Skeletal muscle tissue (tissue), 4 donors: Measurements from ENCODE around the gene CASS4. TPM values are rescaled to one million over a fixed set of nuclear protein-coding genes. Genes with fewer than 3 reads are reported as not detected.

Experiments used
- H3K27ac ChIP-seq: one replicate; pipeline ENCODE4 v1.7.0; 2013; ENCODE audit warnings: mild to moderate bottlenecking, low read depth, low read length, inconsistent platforms
- H3K27me3 ChIP-seq, 3 donors: one replicate each; pipeline ENCODE4 v1.7.0; 2013; ENCODE audit warnings: low read length in 3 of 3; ENCODE audit not compliant: control insufficient read depth in 3 of 3, insufficient read depth in 3 of 3
- H3K36me3 ChIP-seq, 3 donors: one replicate each; pipeline ENCODE4 v1.7.0; 2013; ENCODE audit warnings: low read length in 3 of 3; ENCODE audit not compliant: control insufficient read depth in 3 of 3, insufficient read depth in 3 of 3
- H3K4me1 ChIP-seq, 3 donors: one replicate each; pipeline ENCODE4 v1.7.0; 2013; ENCODE audit warnings: low read length in 3 of 3, mild to moderate bottlenecking in 3 of 3; ENCODE audit not compliant: control insufficient read depth in 3 of 3, insufficient read depth in 3 of 3
- H3K4me3 ChIP-seq, 3 donors: one replicate each; pipeline ENCODE4 v1.7.0; 2013; ENCODE audit warnings: low read length in 3 of 3
- H3K9ac ChIP-seq, 3 donors: one replicate each; pipeline ENCODE4 v1.7.0; 2013; ENCODE audit warnings: low read length in 3 of 3, mild to moderate bottlenecking in 3 of 3, moderate library complexity in 2 of 3, low read depth in 1 of 3
- H3K9me3 ChIP-seq, 3 donors: one replicate each; pipeline ENCODE4 v1.7.0; 2013; ENCODE audit warnings: low read length in 3 of 3; ENCODE audit not compliant: control insufficient read depth in 3 of 3
- total RNA-seq: library from RNA; depleted of rRNA; stranded (reverse); fragments of >200 nt; gene quantifications from one replicate; pipeline ENCODE4 v1.2.3, GENCODE V29; 2014
- donor health status: Osteomylitis.

CASS4 gene
- total RNA-seq, 1 donor from 2014 or later, result 3.7 TPM

- no peak overlapping the region for H3K9ac ChIP-seq
- no peaks in the 10 kb centered on the region for H3K9me3 ChIP-seq
- H3K4me1 ChIP-seq, result no peaks in the 10 kb centered on the region
- no peaks in the 10 kb centered on the region for H3K27me3 ChIP-seq
- H3K27ac ChIP-seq, result no peak overlapping the region
- H3K4me3 ChIP-seq, result no peak overlapping the region
- H3K36me3 ChIP-seq, result no peaks in the 10 kb centered on the region
These were observed 39.2 kb downstream of the CASS4 start for GRCh38 chr20:56451056-56451765.

- Histone ChIP-seq H3K9me3 (no peaks in the 10 kb centered on the region), H3K9ac (no peak overlapping the region), H3K27me3 (no peaks in the 10 kb centered on the region), H3K27ac (no peak overlapping the region), H3K4me1 (no peaks in the 10 kb centered on the region), H3K4me3 (no peak overlapping the region), H3K36me3 (no peaks in the 10 kb centered on the region)
These were observed 41.3 kb downstream of the CASS4 start for GRCh38 chr20:56453352-56453751.

- Histone ChIP-seq H3K9ac (no peak overlapping the region), H3K27me3 (no peaks in the 10 kb centered on the region), H3K27ac (no peak overlapping the region), H3K36me3 (no peaks in the 10 kb centered on the region), H3K4me3 (no peak overlapping the region), H3K9me3 (no peaks in the 10 kb centered on the region), H3K4me1 (no peaks in the 10 kb centered on the region)
These were observed 42.7 kb downstream of the CASS4 start for GRCh38 chr20:56454754-56455153.

GRCh38 chr20:56458206-56458821, 46.3 kb downstream of the CASS4 start:
- H3K9me3 ChIP-seq, result no peaks in the 10 kb centered on the region
- no peak overlapping the region for H3K4me3 ChIP-seq
- no peak overlapping the region for H3K9ac ChIP-seq
- H3K36me3 ChIP-seq, result no peaks in the 10 kb centered on the region
- no peaks in the 10 kb centered on the region for H3K27me3 ChIP-seq
- no peaks in the 10 kb centered on the region for H3K4me1 ChIP-seq
- no peak overlapping the region for H3K27ac ChIP-seq

- H3K27me3 ChIP-seq, result no peaks in the 10 kb centered on the region
- H3K4me1 ChIP-seq, result no peaks in the 10 kb centered on the region
- no peaks in the 10 kb centered on the region for H3K36me3 ChIP-seq
- no peak overlapping the region for H3K27ac ChIP-seq
- H3K9me3 ChIP-seq, result no peaks in the 10 kb centered on the region
- H3K9ac ChIP-seq, result no peak overlapping the region
- no peak overlapping the region for H3K4me3 ChIP-seq
These were observed 48.4 kb downstream of the CASS4 start for GRCh38 chr20:56460459-56460858.

- H3K27me3 ChIP-seq, result no peaks in the 10 kb centered on the region
- no peaks in the 10 kb centered on the region for H3K36me3 ChIP-seq
- H3K4me3 ChIP-seq, result no peak overlapping the region
- H3K27ac ChIP-seq, result no peak overlapping the region
- no peak overlapping the region for H3K9ac ChIP-seq
- H3K9me3 ChIP-seq, result no peaks in the 10 kb centered on the region
- no peaks in the 10 kb centered on the region for H3K4me1 ChIP-seq
These were observed 49.5 kb downstream of the CASS4 start for GRCh38 chr20:56461576-56461975.

GRCh38 chr20:56463428-56463827, 51.4 kb downstream of the CASS4 start:
- Histone ChIP-seq H3K36me3 (no peaks in the 10 kb centered on the region), H3K27me3 (no peaks in the 10 kb centered on the region), H3K27ac (no peak overlapping the region), H3K4me3 (no peak overlapping the region), H3K4me1 (peaks cover 2 to 5% (median 4%) of the 10 kb centered on the region in 3 donors), H3K9me3 (no peaks in the 10 kb centered on the region), H3K9ac (no peak overlapping the region)

- H3K27ac ChIP-seq, result no peak overlapping the region
- peaks cover 0 to 3% (median 0%) of the 10 kb centered on the region in 3 donors for H3K36me3 ChIP-seq
- H3K4me3 ChIP-seq, result no peak overlapping the region
- no peak overlapping the region for H3K9ac ChIP-seq
- no peaks in the 10 kb centered on the region for H3K27me3 ChIP-seq
- H3K9me3 ChIP-seq, result no peaks in the 10 kb centered on the region
- peaks cover 13 to 20% (median 16%) of the 10 kb centered on the region in 3 donors for H3K4me1 ChIP-seq
These were observed 53.9 kb downstream of the CASS4 start for GRCh38 chr20:56465997-56466396.

GRCh38 chr20:56467968-56468315, 55.9 kb downstream of the CASS4 start:
- H3K4me1 ChIP-seq, result peaks cover 13 to 20% (median 16%) of the 10 kb centered on the region in 3 donors
- no peaks in the 10 kb centered on the region for H3K9me3 ChIP-seq
- peaks cover 0 to 8% (median 0%) of the 10 kb centered on the region in 3 donors for H3K36me3 ChIP-seq
- peak overlapping the region; percentile 92 for H3K27ac ChIP-seq
- no peaks in the 10 kb centered on the region for H3K27me3 ChIP-seq
- peak overlapping the region; percentile 92 to 100 (median 92) for H3K4me3 ChIP-seq
- peak overlapping the region; percentile 46 to 92 (median 68) for H3K9ac ChIP-seq

GRCh38 chr20:56468316-56469076, 56.4 kb downstream of the CASS4 start, which contains the start of gene RTF2:
Gene RTF2 (plus strand): TSS chr20:56468627. CDS start chr20:56468698, 71 bp downstream.
- H3K4me1 ChIP-seq, result peaks cover 13 to 20% (median 16%) of the 10 kb centered on the region in 3 donors
- peaks cover under 1 to 13% (median 3%) of the 10 kb centered on the region in 3 donors for H3K36me3 ChIP-seq
- H3K9ac ChIP-seq, result peak within 1 kb of the TSS; percentile 92 to 95 (median 93)
- no peaks in the 10 kb centered on the region for H3K9me3 ChIP-seq
- peak within 1 kb of the TSS; percentile 92 for H3K27ac ChIP-seq
- no peaks in the 10 kb centered on the region for H3K27me3 ChIP-seq
- H3K4me3 ChIP-seq, result peak within 1 kb of the TSS; percentile 92 to 100 (median 92)
